GM10266 (cell line): ENCODE results near the gene KRTAP2-1.
"Not testable (repeated sequence)": the region's sequence is repeated elsewhere in the genome, so short reads cannot be mapped to it uniquely, and the experiment has no call there.

ENCODE experiments used
- DNase-seq: peaks from one replicate; pipeline ENCODE4 v3.0.0; 2012; ENCODE audit errors: extremely low spot score
- TF ChIP-seq, protein P1 (sequence below): IDR thresholded peaks from 2 replicates; pipeline ENCODE4 v1.5.1; 2012; ENCODE audit warnings: mild to moderate bottlenecking, low read depth; ENCODE audit not compliant: control insufficient read depth, insufficient read depth; ENCODE audit errors: missing control alignments

KRTAP2-1 gene

GRCh38 chr17:41003926-41004325, 43.2 kb downstream of the KRTAP2-1 start:
- TF ChIP-seq, protein P1, sequence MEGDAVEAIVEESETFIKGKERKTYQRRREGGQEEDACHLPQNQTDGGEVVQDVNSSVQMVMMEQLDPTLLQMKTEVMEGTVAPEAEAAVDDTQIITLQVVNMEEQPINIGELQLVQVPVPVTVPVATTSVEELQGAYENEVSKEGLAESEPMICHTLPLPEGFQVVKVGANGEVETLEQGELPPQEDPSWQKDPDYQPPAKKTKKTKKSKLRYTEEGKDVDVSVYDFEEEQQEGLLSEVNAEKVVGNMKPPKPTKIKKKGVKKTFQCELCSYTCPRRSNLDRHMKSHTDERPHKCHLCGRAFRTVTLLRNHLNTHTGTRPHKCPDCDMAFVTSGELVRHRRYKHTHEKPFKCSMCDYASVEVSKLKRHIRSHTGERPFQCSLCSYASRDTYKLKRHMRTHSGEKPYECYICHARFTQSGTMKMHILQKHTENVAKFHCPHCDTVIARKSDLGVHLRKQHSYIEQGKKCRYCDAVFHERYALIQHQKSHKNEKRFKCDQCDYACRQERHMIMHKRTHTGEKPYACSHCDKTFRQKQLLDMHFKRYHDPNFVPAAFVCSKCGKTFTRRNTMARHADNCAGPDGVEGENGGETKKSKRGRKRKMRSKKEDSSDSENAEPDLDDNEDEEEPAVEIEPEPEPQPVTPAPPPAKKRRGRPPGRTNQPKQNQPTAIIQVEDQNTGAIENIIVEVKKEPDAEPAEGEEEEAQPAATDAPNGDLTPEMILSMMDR: no peak
- DNase-seq: no peak

DNA sequence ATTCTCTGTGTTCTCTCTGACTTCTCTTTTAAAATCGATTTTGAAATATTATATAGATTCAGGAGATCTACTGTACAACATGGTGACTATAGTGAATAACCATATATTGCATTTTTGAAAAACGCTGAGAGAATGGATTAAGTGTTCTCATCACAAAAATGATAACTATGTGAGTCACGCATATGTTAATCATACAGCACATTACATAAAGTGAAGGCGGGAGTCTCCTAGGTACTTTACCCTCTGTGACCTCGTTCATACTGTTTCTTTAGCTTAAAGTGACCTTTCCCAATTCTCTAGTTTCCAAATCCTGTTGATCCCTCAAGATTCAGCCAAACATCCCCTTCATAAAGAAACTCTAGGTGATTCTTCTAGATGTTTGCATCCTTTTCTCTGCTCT, 44.3 kb downstream of the KRTAP2-1 start:
- DNase-seq: no peak
- TF ChIP-seq, protein P1: no peak

GRCh38 chr17:41001795-41002194, 45.3 kb downstream of the KRTAP2-1 start:
- TF ChIP-seq, protein P1: no peak

DNA sequence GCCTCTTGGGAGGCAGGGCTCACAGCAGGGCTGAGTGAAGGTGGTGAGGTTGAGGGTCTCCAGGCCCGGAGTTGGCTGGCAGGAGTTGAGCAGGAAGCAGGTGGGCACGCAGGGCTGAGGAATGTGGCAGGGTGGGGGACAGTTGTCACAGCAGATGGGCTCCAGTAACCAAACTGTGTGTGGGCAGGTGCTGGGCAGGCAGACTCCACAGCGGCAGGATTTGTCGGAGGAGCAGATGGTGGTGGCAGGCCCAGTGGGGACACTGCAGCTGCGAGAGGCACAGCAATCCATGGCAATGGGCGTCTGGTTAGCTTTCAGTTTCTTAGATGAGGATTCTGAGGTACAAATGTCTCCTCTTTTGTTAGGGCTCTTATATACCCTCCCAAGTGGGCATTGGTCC, 47.6 kb downstream of the KRTAP2-1 start, which contains the start of gene KRTAP3-2:
Gene KRTAP3-2 (minus strand): TSS at position 344 of the 400 bp plus-strand sequence. CDS start 53 bp downstream, at position 291.
- DNase-seq: not testable (repeated sequence)

More at GRCh38 chr17:41001795-41002194, 45.3 kb downstream of the KRTAP2-1 start:
- no peak for DNase-seq

- DNase-seq: no peak
- TF ChIP-seq, protein P1: no peak
Measured at GRCh38 chr17:40997361-40997760, 49.8 kb downstream of the KRTAP2-1 start.

GRCh38 chr17:40996829-40997228, 50.3 kb downstream of the KRTAP2-1 start:
- TF ChIP-seq, protein P1: no peak
- DNase-seq: no peak
